ENCODE data around the gene EIF3F. TPM values are rescaled to one million over a fixed set of nuclear protein-coding genes. Genes with fewer than 3 reads are reported as not detected.

Gene EIF3F
- polyA plus RNA-seq, 2 of the 4 experiments (the other 2 are of a cell fraction), result 119 to 293 TPM

GRCh38 chr11:8035200-8035855 is 48.2 kb downstream of the EIF3F start:
- H3K4me1 ChIP-seq, result no peaks in the 10 kb centered on the region
- no peak overlapping the region for H3K4me3 ChIP-seq
- CTCF ChIA-PET, result interaction anchor here (0.8 to 17.4 kb wide), 10 partner anchors 9 to 55 kb away, joined by 3 to 644 read pairs (median 40); partner anchors contain the start of gene TUB
- H3K9me3 ChIP-seq, result no peaks in the 10 kb centered on the region
- WGBS (ENCODE audit: missing lambda C conversion rate), result 49% methylated on average over 10 of the region's 11 CpGs
- H3K4me2 ChIP-seq, result no peak overlapping the region
- POLR2A ChIA-PET, result no interaction called here
- no peak for ATAC-seq
- no peak overlapping the region for H3K27ac ChIP-seq
- no peak for DNase-seq (ENCODE audit: low read depth in 1 of 2, low spot score in 1 of 2)
- TF ChIP-seq ZFP36 (IDR thresholded peaks at IDR 0.05; ENCODE audit: borderline replicate concordance, partially characterized antibody) (no peak), HOXB5 (CRISPR knock-in tag; IDR thresholded peaks at IDR 0.05) (no peak), CBX8 (IDR thresholded peaks at IDR 0.05) (no peak), HDAC2 (IDR thresholded peaks at IDR 0.05) (no peak), ZC3H11A (IDR thresholded peaks at IDR 0.05) (no peak), POLR2A (IDR thresholded peaks at IDR 0.05; ENCODE audit: low read length) (no peak), MAZ (IDR thresholded peaks at IDR 0.05; ENCODE audit: borderline replicate concordance, low read depth, low read length) (no peak), FOSL2 (IDR thresholded peaks at IDR 0.05) (no peak), FOSL2 (CRISPR knock-in tag; IDR thresholded peaks at IDR 0.05) (no peak), EHF (CRISPR knock-in tag; IDR thresholded peaks at IDR 0.05) (no peak), EP300 (IDR thresholded peaks at IDR 0.05) (no peak), RAD21 (conservative IDR thresholded peaks at IDR 0.05 in 1 of 2, IDR thresholded peaks at IDR 0.05 in 1 of 2) (no peak), ZSCAN20 (CRISPR knock-in tag; IDR thresholded peaks at IDR 0.05) (no peak), JUNB (IDR thresholded peaks at IDR 0.05) (no peak), FOSB (CRISPR knock-in tag; IDR thresholded peaks at IDR 0.05) (no peak), RNF2 (IDR thresholded peaks at IDR 0.05; ENCODE audit: borderline replicate concordance, low read depth) (no peak), PBX3 (IDR thresholded peaks at IDR 0.05) (no peak), NR3C1 (IDR thresholded peaks at IDR 0.05) (no peak)
- TF ChIP-seq, protein P1, sequence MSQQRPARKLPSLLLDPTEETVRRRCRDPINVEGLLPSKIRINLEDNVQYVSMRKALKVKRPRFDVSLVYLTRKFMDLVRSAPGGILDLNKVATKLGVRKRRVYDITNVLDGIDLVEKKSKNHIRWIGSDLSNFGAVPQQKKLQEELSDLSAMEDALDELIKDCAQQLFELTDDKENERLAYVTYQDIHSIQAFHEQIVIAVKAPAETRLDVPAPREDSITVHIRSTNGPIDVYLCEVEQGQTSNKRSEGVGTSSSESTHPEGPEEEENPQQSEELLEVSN (IDR thresholded peaks at IDR 0.05; ENCODE audit: borderline replicate concordance, low read depth), result no peak
- FAIRE-seq, result no peak

DNA sequence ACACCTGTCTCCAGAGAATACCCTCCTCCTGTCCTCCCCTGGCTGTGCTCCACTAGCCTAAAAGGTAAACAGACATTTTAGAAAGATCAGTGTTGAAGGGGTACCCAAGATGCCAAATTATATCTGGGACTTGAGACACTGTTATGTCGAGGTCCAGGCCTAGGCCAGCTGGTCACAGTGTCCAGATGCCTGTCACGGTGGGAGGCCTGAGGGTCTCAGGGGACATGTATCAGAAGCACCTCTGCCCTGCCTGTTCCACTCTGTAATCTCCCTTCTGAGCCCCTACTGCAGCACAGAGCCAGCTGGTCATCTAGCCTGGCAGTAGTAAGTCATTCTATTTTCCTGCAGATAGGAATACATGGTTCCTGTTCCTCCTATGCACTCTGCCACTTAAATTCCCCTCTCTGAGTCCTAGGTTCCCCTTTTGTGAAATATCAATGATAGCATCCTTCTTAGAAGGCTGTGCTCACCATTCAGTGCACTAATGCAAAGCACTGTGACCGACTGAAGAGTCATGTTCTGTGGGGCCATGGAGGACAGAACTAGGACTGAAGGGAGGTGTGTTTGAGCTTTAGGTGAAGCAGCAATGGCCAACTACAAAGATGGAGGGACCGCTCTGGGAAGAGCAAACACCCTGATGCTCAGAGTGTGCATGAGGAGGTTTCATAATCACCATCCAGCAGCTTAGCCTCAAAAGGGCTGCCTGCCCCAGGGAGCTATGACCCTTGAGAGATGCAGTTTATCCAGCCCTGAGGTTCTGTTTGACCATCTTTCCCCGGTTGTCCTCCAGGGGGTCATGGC is 49.1 kb downstream of the EIF3F start:
- DNase-seq (ENCODE audit: low read depth in 1 of 2, low spot score in 1 of 2), result no peak
- FAIRE-seq, result no peak
- ATAC-seq, result no peak
- H3K4me1 ChIP-seq, result no peaks in the 10 kb centered on the region
- POLR2A ChIA-PET, result no interaction called here
- no peak overlapping the region for H3K27ac ChIP-seq
- no peak overlapping the region for H3K4me3 ChIP-seq
- 11% methylated on average over 5 of the region's 5 CpGs for WGBS (ENCODE audit: missing lambda C conversion rate)
- H3K4me2 ChIP-seq, result no peak overlapping the region
- CTCF ChIA-PET, result interaction anchor here (1.1 to 17.4 kb wide), 6 partner anchors 14 to 55 kb away, joined by 3 to 644 read pairs (median 32); partner anchors contain the start of genes EIF3F and TUB
- no peaks in the 10 kb centered on the region for H3K9me3 ChIP-seq
- TF ChIP-seq, protein P2, sequence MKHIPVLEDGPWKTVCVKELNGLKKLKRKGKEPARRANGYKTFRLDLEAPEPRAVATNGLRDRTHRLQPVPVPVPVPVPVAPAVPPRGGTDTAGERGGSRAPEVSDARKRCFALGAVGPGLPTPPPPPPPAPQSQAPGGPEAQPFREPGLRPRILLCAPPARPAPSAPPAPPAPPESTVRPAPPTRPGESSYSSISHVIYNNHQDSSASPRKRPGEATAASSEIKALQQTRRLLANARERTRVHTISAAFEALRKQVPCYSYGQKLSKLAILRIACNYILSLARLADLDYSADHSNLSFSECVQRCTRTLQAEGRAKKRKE (CRISPR knock-in tag; IDR thresholded peaks at IDR 0.05; ENCODE audit: low read depth), result no peak
- TF ChIP-seq MYC (IDR thresholded peaks at IDR 0.05; ENCODE audit: borderline replicate concordance, low read length) (no peak), BCL3 (IDR thresholded peaks at IDR 0.05) (no peak), NFE2L2 (conservative IDR thresholded peaks at IDR 0.05; ENCODE audit: low read length) (no peak), PBX3 (IDR thresholded peaks at IDR 0.05) (no peak), RAD21 (conservative IDR thresholded peaks at IDR 0.05 in 1 of 2, IDR thresholded peaks at IDR 0.05 in 1 of 2) (no peak), SMC3 (IDR thresholded peaks at IDR 0.05) (no peak), CBX8 (IDR thresholded peaks at IDR 0.05) (no peak), CHD2 (IDR thresholded peaks at IDR 0.05; ENCODE audit: low read length, partially characterized antibody) (no peak), BHLHE40 (IDR thresholded peaks at IDR 0.05; ENCODE audit: low read depth, low read length) (no peak), FOSB (CRISPR knock-in tag; IDR thresholded peaks at IDR 0.05) (no peak), HOXB13 (CRISPR knock-in tag; IDR thresholded peaks at IDR 0.05; ENCODE audit: low read depth) (no peak)
- TF ChIP-seq, protein P3, sequence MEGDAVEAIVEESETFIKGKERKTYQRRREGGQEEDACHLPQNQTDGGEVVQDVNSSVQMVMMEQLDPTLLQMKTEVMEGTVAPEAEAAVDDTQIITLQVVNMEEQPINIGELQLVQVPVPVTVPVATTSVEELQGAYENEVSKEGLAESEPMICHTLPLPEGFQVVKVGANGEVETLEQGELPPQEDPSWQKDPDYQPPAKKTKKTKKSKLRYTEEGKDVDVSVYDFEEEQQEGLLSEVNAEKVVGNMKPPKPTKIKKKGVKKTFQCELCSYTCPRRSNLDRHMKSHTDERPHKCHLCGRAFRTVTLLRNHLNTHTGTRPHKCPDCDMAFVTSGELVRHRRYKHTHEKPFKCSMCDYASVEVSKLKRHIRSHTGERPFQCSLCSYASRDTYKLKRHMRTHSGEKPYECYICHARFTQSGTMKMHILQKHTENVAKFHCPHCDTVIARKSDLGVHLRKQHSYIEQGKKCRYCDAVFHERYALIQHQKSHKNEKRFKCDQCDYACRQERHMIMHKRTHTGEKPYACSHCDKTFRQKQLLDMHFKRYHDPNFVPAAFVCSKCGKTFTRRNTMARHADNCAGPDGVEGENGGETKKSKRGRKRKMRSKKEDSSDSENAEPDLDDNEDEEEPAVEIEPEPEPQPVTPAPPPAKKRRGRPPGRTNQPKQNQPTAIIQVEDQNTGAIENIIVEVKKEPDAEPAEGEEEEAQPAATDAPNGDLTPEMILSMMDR (IDR thresholded peaks at IDR 0.05), result no peak

All from A549 (cell line).